ENCODE measurements around the gene SESTD1. TPM values are rescaled to one million over a fixed set of nuclear protein-coding genes. Genes with fewer than 3 reads are reported as not detected.

Gene SESTD1
- total and polyA plus RNA-seq, 2 of the 8 experiments (the other 6 are each of a cell fraction or from before 2014, with no cell fraction given) = 5.2 to 49.6 TPM

GRCh38 chr2:179170901-179171300 lies 93.7 kb downstream of the SESTD1 start:
- no peak for TF ChIP-seq GABPA (IDR thresholded peaks at IDR 0.05; ENCODE audit: borderline replicate concordance, insufficient read depth, low read length)
- TF ChIP-seq TEAD4 (IDR thresholded peaks at IDR 0.05; ENCODE audit: low read depth, low read length) = no peak
- no peak for TF ChIP-seq POLR2AphosphoS5 (IDR thresholded peaks at IDR 0.05; ENCODE audit: low read depth, low read length)
- no peak for TF ChIP-seq RXRA (IDR thresholded peaks at IDR 0.05; ENCODE audit: insufficient read depth, low read depth, low read length)
- TF ChIP-seq E2F6 (IDR thresholded peaks at IDR 0.05) = no peak
- TF ChIP-seq KDM5A (IDR thresholded peaks at IDR 0.05; ENCODE audit: low read length) = no peak
- no peak for TF ChIP-seq HDAC2 (IDR thresholded peaks at IDR 0.05; ENCODE audit: borderline replicate concordance in 1 of 2, low read depth in 2 of 2, low read length in 2 of 2)

More at GRCh38 chr2:179170901-179171300, 93.7 kb downstream of the SESTD1 start:
- Histone ChIP-seq H4K20me1 (replicated peaks in 1 of 2; ENCODE audit: control insufficient read depth in 1 of 2, insufficient read depth in 2 of 2, low read length in 2 of 2) (no peaks in the 10 kb centered on the region), H3K79me2 (ENCODE audit: control insufficient read depth in 1 of 2, insufficient read depth in 2 of 2, low read length in 2 of 2) (no peaks in the 10 kb centered on the region), H2BK12ac (ENCODE audit: low read depth, low read length) (no peak overlapping the region), H3K9me3 (ENCODE audit: insufficient read depth in 2 of 2, low read depth in 1 of 2, low read length in 1 of 2) (no peaks in the 10 kb centered on the region), H3K56ac (replicated peaks; ENCODE audit: insufficient read length, low read depth, low read length) (no peak overlapping the region), H3K4me1 (replicated peaks in 1 of 4; ENCODE audit: control insufficient read depth in 3 of 4, insufficient read depth in 4 of 4, low read length in 3 of 4) (peaks cover 0 to 4% (median under 1%) of the 10 kb centered on the region in 4 experiments; a peak in 3 of 7 replicates), H3K27me3 (replicated peaks in 1 of 4; ENCODE audit: control insufficient read depth in 3 of 4, extremely low read depth in 1 of 4, insufficient read depth in 3 of 4, low read length in 3 of 4) (no peaks in the 10 kb centered on the region), H2AK5ac (ENCODE audit: low read depth, low read length) (no peak overlapping the region), H3K18ac (ENCODE audit: extremely low read depth, low read length) (no peak overlapping the region), H4K8ac (ENCODE audit: extremely low read depth, insufficient read depth, low read length) (no peak overlapping the region), H3K4me2 (ENCODE audit: insufficient read depth in 1 of 2, low read depth in 2 of 2, low read length in 2 of 2) (no peak overlapping the region), H3K9ac (replicated peaks in 1 of 4; ENCODE audit: extremely low read depth in 1 of 4, low read depth in 3 of 4, low read length in 3 of 4) (no peak overlapping the region), H3K4me3 (ENCODE audit: extremely low read depth in 1 of 4, insufficient read depth in 2 of 4, low read depth in 3 of 4, low read length in 4 of 4) (no peak overlapping the region), H3K14ac (ENCODE audit: insufficient read length) (no peak overlapping the region), H2BK20ac (ENCODE audit: low read length) (no peak overlapping the region), H2BK120ac (replicated peaks; ENCODE audit: low read depth, low read length) (no peak overlapping the region), H3K27ac (ENCODE audit: low read depth, low read length) (no peak overlapping the region), H2AFZ (ENCODE audit: low read length) (no peak overlapping the region), H2BK15ac (ENCODE audit: low read length) (no peak overlapping the region), H4K91ac (replicated peaks; ENCODE audit: insufficient read length, low read length) (no peak overlapping the region), H3K23ac (ENCODE audit: insufficient read length) (no peak overlapping the region), H3K79me1 (ENCODE audit: low read depth, low read length) (no peaks in the 10 kb centered on the region), H4K5ac (ENCODE audit: insufficient read length, low read depth, low read length) (no peak overlapping the region), H3K36me3 (ENCODE audit: control insufficient read depth in 2 of 4, insufficient read depth in 4 of 4, low read length in 3 of 4) (no peaks in the 10 kb centered on the region; a peak in 2 of 8 replicates), H3K4ac (replicated peaks; ENCODE audit: insufficient read length, low read depth, low read length) (no peak overlapping the region), H2BK5ac (ENCODE audit: low read depth, low read length) (no peak overlapping the region), H3K23me2 (ENCODE audit: low read depth, low read length) (no peaks in the 10 kb centered on the region)
- ChIA-PET POLR2A (ENCODE audit: partially characterized antibody) (no interaction called here), CTCF (ENCODE audit: partially characterized antibody) (interaction anchor here (1.1 kb wide), 1 partner anchor 126 kb away, joined by 4 read pairs; no protein-coding TSS in a partner anchor)
- DNase-seq (ENCODE audit: low read depth in 1 of 2, low spot score in 2 of 2) (no peak), FAIRE-seq (no peak)
- 82% methylated on average over 1 of the region's 1 CpG; no CpG with 5 or more reads in 1 of the 2 experiments for WGBS, 2 experiments (ENCODE audit: extremely low coverage in 1 of 2, insufficient coverage in 1 of 2, insufficient read length in 1 of 2, insufficient replicate concordance in 2 of 2, low coverage in 1 of 2, low lambda C conversion rate in 2 of 2, missing lambda C conversion rate in 1 of 2)
